Stimulated activated CD8-positive, alpha-beta memory T cell treated with anti-CD3 and anti-CD28 coated beads, Interleukin-2, amount 100 ng/mL, for 1 hour (primary cell): Measurements from ENCODE around the gene ITK.

Experiments
- DNase-seq, 2 donors: peaks; one replicate each; pipeline ENCODE4 v3.0.0-alpha.2; 2020; ENCODE audit warnings: low read depth in 2 of 2

ITK gene

GRCh38 chr5:157180374-157181264 is at the start of gene ITK:
TSS of gene ITK (plus strand) at chr5:157180840. CDS start at chr5:157180978, 138 bp downstream.
- DNase-seq = no peak

- no peak for DNase-seq
Observed at GRCh38 chr5:157130925-157131324, 49.7 kb upstream of the ITK start.

- no peak for DNase-seq
Observed at GRCh38 chr5:157132281-157132612, 48.4 kb upstream of the ITK start.

- no peak for DNase-seq
Observed at GRCh38 chr5:157137691-157138090, 42.9 kb upstream of the ITK start.

DNA sequence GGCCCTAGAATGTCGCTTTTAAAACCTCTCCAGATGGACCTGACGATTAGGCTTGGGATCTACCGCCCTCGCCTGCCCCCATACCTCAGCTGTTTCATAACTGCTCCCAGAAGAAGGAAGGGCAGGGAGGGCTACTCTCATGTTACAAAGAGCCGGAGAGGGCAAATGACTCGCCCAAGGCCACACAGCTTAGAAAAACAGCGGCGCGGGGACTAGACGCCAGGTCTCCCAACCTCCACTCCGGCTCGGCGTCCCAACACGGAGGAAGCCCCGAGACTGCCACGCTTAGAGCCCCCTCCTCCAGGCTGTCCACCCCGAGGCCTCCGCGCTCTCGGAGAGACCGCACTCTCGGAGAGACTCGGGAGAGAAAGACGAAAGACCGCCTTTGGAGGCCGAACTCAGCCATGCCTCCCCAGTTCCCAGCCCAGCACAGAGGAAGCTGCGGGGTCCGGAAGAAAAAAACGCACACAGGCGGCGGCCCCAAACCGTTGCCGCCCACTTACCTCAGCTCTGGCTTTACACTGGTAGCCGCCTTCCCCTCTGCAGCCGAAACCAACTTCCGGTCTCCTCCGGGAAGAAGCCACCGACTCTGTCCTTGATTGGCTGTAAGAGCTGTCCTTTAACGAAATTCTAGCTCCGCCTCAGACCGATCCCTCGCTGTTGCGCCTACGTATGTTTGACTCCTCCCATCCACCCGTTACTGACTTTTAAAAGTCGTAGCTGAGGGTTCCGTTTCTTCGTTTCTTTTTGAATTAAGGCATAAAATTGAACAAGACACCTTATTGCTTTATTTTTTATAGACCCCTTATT is 38.1 kb upstream of the ITK start, which contains the start of gene MED7:
Gene MED7, minus strand, starts transcription at position 549 of the 810 bp plus-strand sequence. CDS start 3,434 bp downstream, outside the sequence.
- DNase-seq = peak; percentile 76 to 83

- peak in 1 of 2 donors; percentile 20 for DNase-seq
Observed at GRCh38 chr5:157143127-157143971, 37.3 kb upstream of the ITK start.

GRCh38 chr5:157148734-157149615 is 31.7 kb upstream of the ITK start:
- peak; percentile 50 to 64 for DNase-seq

GRCh38 chr5:157150995-157151394 is 29.6 kb upstream of the ITK start:
- DNase-seq = no peak

DNA sequence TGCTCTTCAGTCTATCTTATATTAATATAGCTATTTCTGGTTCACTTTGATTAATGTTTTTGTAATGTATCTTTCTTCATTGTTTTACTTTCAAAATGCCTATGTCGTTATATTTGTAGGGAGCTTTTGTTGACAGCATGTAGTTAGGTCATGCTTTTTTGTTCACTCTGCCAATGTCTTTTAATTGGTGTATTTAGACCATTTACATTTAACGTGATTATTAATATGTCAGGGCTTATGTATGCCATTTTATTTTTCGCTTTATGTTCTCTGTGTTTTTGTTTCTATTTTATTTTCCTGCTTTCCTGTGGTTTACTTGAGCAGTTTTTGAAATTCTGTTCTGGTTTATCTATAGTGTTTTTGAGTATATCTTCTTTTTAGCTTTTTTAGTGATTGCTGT is 25.3 kb upstream of the ITK start:
- no peak for DNase-seq

DNA sequence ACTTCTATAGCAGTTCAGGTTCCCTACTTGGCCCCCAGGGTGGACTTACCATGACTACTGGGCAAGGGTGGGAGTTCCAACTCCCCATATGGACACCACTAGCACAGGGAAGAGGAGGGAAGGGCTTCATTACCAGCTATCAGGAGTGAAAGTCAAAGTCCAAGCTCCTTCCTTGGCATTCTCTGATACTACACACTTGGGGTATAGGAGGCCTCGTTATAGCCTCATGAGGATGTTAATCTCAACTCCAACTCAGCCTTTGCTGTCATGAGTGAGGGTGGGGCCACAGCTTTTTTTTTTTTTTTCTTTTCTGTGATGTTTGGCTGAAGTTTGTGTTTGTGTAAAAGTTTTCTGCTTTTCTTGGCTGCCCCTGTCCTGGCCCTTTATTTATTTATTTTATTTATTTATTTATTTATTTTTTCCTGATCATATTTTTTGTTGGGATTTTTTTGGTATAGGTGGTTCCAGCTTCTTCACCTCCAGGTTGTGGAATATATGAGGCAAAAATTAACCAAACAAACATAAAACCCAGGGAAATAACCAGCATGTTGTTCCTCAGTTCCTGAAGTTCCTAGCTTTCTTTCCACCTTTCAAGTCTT is 23.2 kb upstream of the ITK start:
- DNase-seq = no peak

- DNase-seq = no peak
Observed at GRCh38 chr5:157159209-157159751, 21.4 kb upstream of the ITK start.

DNA sequence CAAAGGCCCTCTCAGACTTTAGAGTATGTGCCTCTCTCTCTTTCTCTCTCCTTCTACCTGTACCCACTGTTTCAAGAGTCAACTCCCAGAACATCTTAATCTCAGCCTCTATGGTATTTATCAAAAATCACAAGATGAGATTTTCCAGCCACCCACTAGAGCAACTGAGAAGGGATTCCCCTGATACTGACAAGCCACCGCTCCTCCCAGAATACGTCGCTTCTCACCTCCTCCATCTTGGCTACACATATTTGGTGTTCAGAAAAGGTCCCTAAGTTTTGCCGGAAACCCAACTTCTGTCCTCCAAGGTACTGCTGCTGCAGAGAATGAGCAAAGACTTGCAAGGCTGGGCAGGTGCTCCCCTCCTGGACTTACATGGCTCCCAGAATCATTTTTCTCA is 20.6 kb upstream of the ITK start:
- no peak for DNase-seq

DNA sequence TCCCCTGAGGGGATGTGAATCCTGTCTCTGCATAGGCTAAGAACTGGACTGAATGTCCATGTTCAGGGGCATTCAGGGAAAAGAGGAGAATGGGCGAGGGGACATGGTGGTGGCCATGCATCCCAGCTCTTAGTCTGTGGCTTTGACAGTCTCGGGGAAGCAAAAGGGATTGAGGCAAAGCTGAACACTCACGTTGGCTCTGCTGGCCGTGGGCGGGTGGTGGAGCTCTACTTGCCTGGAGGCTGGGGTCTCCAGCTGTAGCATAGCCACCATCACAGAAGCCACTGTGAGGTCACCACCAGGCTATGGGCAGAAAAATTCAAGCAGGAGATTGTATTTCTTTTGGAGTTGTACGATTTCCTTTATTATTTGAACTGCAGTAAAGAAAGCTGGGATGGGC is 18.6 kb upstream of the ITK start:
- no peak for DNase-seq

- no peak for DNase-seq
Observed at GRCh38 chr5:157162919-157163510, 17.6 kb upstream of the ITK start.

DNA sequence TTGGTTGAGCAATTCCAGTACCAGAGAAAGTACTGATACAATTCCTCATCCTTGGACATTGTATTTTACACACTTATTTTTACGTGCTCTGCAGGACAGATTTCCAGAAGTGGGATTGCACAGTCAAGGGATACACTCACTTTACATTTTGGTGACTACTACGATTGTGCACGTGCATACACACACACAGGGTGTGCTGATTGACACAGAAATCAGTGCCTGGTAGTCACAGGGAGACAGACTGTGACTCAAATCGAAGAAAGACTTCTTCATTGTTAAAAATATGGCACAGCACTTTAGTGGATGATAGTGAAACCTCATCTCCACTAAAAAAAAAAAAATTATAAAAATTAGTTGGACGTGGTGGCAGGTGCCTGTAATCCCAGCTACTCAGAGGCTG is 16.1 kb upstream of the ITK start:
- no peak for DNase-seq

GRCh38 chr5:157165261-157165660 is 15.4 kb upstream of the ITK start:
- DNase-seq = no peak

- DNase-seq = no peak
Observed at GRCh38 chr5:157165668-157166067, 15.0 kb upstream of the ITK start.

- no peak for DNase-seq
Observed at GRCh38 chr5:157166214-157167213, 14.1 kb upstream of the ITK start, which contains the start of gene GARIN3. TSS of gene GARIN3 (minus strand) at chr5:157166264. CDS start at chr5:157166168, 96 bp downstream.
